ACC112 (cell line): ENCODE measurements around the gene NOTCH2.

Source experiments
- H2AFZ ChIP-seq: fragments of 200-600 bp; sonication (generic); one replicate; pipeline ENCODE4 v1.6.0; 2017; ENCODE audit warnings: antibody characterized with exemption, low read length; ENCODE audit not compliant: unreplicated experiment
- H3K27ac ChIP-seq: fragments of 200-600 bp; sonication (generic); 2 replicates; pipeline ENCODE4 v1.5.1; 2014; ENCODE audit warnings: low read depth, mild to moderate bottlenecking, antibody characterized with exemption, low read length, moderate library complexity
- H3K27me3 ChIP-seq: fragments of 200-600 bp; sonication (generic); 2 replicates; pipeline ENCODE4 v1.6.1; 2014; ENCODE audit warnings: mild to moderate bottlenecking, antibody characterized with exemption, low read length, moderate library complexity, mixed read lengths; ENCODE audit not compliant: insufficient read depth
- H3K36me3 ChIP-seq: fragments of 200-600 bp; sonication (generic); 2 replicates; pipeline ENCODE4 v1.6.1; 2016; ENCODE audit warnings: mild to moderate bottlenecking, antibody characterized with exemption, low read length, moderate library complexity, mixed read lengths; ENCODE audit not compliant: insufficient read depth
- H3K4me1 ChIP-seq: fragments of 200-600 bp; sonication (generic); one replicate; pipeline ENCODE4 v1.6.1; 2016; ENCODE audit warnings: low read length, mixed read lengths; ENCODE audit not compliant: insufficient read depth, unreplicated experiment, control insufficient read depth
- H3K4me3 ChIP-seq: fragments of 200-600 bp; sonication (generic); 2 replicates; pipeline ENCODE4 v1.5.1; 2014; ENCODE audit warnings: mild to moderate bottlenecking, low read depth, low read length
- H3K79me2 ChIP-seq: fragments of 200-600 bp; sonication (generic); one replicate; pipeline ENCODE4 v1.6.0; 2016; ENCODE audit warnings: low read length; ENCODE audit not compliant: control insufficient read depth, unreplicated experiment, insufficient read depth

The NOTCH2 gene

GRCh38 chr1:119918301-119918700, 151.2 kb downstream of the NOTCH2 start:
- Histone ChIP-seq H3K79me2 (no peaks in the 10 kb centered on the region), H3K4me1 (no peaks in the 10 kb centered on the region), H2AFZ (no peak overlapping the region), H3K36me3 (peaks cover 78% of the 10 kb centered on the region), H3K27me3 (no peaks in the 10 kb centered on the region), H3K27ac (no peak overlapping the region), H3K4me3 (no peak overlapping the region)

GRCh38 chr1:119917304-119918055, 152.0 kb downstream of the NOTCH2 start:
- Histone ChIP-seq H3K79me2 (no peaks in the 10 kb centered on the region), H3K36me3 (peaks cover 70% of the 10 kb centered on the region), H3K27me3 (no peaks in the 10 kb centered on the region)

DNA sequence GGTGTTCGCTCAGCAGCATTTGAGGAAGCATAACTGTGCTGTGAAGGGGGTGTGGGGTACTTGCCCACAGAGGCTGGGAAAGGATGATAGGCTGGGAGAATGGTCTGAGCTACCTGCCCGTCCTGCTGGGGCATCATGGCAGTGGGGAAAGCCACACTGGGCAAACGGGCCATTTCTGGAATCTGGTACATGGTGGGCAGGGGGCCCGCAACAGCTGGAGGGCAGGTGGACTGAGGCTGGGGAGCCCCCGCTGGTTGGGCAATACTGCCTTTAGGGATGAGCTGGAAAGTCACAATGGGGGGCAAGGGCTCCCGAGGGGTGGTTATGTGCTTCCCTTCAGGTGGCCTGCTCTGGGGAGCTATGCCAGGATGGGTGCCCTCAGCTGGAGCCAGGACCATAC, 153.9 kb downstream of the NOTCH2 start:
- Histone ChIP-seq H2AFZ (no peak overlapping the region), H3K4me1 (no peaks in the 10 kb centered on the region), H3K27ac (no peak overlapping the region), H3K36me3 (peaks cover 64% of the 10 kb centered on the region), H3K79me2 (no peaks in the 10 kb centered on the region), H3K27me3 (no peaks in the 10 kb centered on the region), H3K4me3 (no peak overlapping the region)

More at GRCh38 chr1:119917304-119918055, 152.0 kb downstream of the NOTCH2 start:
- Histone ChIP-seq H3K4me1 (no peaks in the 10 kb centered on the region), H2AFZ (no peak overlapping the region), H3K4me3 (no peak overlapping the region), H3K27ac (no peak overlapping the region)

GRCh38 chr1:119914071-119914470, 155.4 kb downstream of the NOTCH2 start:
- no peak overlapping the region for H3K27ac ChIP-seq
- no peak overlapping the region for H2AFZ ChIP-seq
- H3K36me3 ChIP-seq, result peaks cover 59% of the 10 kb centered on the region
- H3K27me3 ChIP-seq, result no peaks in the 10 kb centered on the region
- no peaks in the 10 kb centered on the region for H3K4me1 ChIP-seq
- H3K79me2 ChIP-seq, result no peaks in the 10 kb centered on the region
- H3K4me3 ChIP-seq, result no peak overlapping the region

GRCh38 chr1:119912963-119913362, 156.5 kb downstream of the NOTCH2 start:
- no peak overlapping the region for H3K4me3 ChIP-seq
- no peak overlapping the region for H2AFZ ChIP-seq
- H3K36me3 ChIP-seq, result peaks cover 51% of the 10 kb centered on the region
- no peaks in the 10 kb centered on the region for H3K79me2 ChIP-seq
- no peak overlapping the region for H3K27ac ChIP-seq
- H3K27me3 ChIP-seq, result no peaks in the 10 kb centered on the region
- no peaks in the 10 kb centered on the region for H3K4me1 ChIP-seq

DNA sequence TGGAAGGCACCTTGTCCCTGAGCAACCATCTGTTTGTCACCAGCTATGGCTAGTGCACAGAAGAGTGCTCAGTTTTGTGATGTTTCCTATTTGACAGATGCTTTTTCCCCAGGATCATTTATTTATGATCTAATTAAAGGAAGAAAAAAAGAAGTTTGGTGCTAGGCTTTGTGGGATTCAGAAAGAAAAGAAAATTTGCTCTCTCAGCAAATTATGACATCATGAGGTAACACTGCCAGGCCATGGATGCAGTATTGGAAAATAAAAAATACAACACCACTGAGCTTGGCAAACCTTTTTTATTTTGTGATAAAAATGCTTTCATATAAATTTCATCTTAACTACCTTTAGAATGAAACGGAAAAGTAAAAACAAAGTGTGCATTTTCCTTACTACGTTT, 157.7 kb downstream of the NOTCH2 start:
- no peak overlapping the region for H3K4me3 ChIP-seq

GRCh38 chr1:119910618-119911017, 158.8 kb downstream of the NOTCH2 start:
- peaks cover 28% of the 10 kb centered on the region for H3K36me3 ChIP-seq
- no peak overlapping the region for H3K4me3 ChIP-seq
- H2AFZ ChIP-seq, result no peak overlapping the region
- H3K27me3 ChIP-seq, result no peaks in the 10 kb centered on the region
- no peaks in the 10 kb centered on the region for H3K4me1 ChIP-seq
- H3K27ac ChIP-seq, result no peak overlapping the region
- no peaks in the 10 kb centered on the region for H3K79me2 ChIP-seq

More for the DNA sequence above, 157.7 kb downstream of the NOTCH2 start:
- no peaks in the 10 kb centered on the region for H3K4me1 ChIP-seq
- no peak overlapping the region for H3K27ac ChIP-seq
- no peak overlapping the region for H2AFZ ChIP-seq
- H3K27me3 ChIP-seq, result no peaks in the 10 kb centered on the region
- H3K79me2 ChIP-seq, result no peaks in the 10 kb centered on the region
- peaks cover 40% of the 10 kb centered on the region for H3K36me3 ChIP-seq

DNA sequence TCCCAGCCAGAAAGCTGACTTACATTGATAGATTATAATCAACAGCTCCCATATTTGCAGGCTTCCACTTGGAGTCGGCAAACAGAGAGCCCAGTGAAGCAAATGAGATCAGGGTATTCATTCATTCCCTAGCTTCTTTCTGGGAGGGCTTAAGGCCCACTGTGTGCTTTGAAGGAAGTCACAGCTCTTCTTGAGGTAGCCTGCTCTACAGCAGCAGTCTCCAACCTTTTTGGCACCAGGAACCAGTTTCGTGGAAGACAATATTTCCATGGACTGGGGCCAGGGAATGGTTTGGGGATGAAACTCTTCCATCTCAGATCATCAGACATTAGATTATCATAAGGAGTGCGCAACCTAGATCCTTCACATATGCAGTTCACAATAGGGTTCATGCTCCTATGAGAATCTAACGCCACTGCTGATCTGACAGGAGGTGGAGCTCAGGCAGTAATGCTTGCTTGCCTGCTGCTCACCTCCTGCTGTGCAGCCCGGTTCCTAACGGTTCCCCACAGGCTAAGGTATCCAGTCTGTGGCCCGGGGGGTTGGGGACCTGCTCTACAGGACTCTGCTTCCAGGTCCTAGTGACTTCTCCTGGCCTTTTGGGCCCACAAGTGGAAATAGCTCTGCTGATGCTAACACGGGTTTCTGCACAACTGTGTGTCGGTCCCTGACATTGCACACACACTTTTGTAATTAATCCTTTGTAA, 159.4 kb downstream of the NOTCH2 start:
- Histone ChIP-seq H3K36me3 (peaks cover 23% of the 10 kb centered on the region), H3K27me3 (no peaks in the 10 kb centered on the region), H3K4me1 (no peaks in the 10 kb centered on the region), H2AFZ (no peak overlapping the region), H3K27ac (no peak overlapping the region), H3K79me2 (no peaks in the 10 kb centered on the region), H3K4me3 (no peak overlapping the region)

DNA sequence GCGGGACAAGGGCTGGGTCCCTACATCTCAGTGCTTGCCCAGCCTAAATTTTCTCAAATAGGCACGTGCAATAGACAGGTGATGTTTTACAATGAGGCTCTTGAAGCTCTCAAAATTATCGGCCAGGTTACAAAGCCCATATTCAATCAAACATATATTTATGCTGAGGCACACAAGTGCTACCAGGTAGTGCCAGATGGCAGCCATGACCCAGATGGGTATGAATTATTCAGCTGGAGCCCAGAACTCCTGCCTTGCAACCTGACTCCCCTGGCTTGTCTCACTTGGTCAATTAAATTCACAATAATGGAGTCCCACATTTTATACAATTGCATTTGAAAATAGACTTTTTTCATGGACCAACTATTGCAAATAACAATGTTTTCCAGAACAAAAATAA, 160.8 kb downstream of the NOTCH2 start:
- Histone ChIP-seq H3K27ac (no peak overlapping the region), H3K27me3 (peaks cover 4% of the 10 kb centered on the region; the same call in 1 of the 2 replicates), H3K4me3 (no peak overlapping the region), H3K79me2 (no peaks in the 10 kb centered on the region), H3K36me3 (peaks cover 13% of the 10 kb centered on the region), H3K4me1 (no peaks in the 10 kb centered on the region), H2AFZ (no peak overlapping the region)

GRCh38 chr1:119906927-119907652, 162.4 kb downstream of the NOTCH2 start:
- peaks cover 4% of the 10 kb centered on the region; the same call in 1 of the 2 replicates for H3K27me3 ChIP-seq
- no peak overlapping the region for H3K4me3 ChIP-seq
- H2AFZ ChIP-seq, result no peak overlapping the region
- H3K27ac ChIP-seq, result no peak overlapping the region
- H3K36me3 ChIP-seq, result peaks cover 10% of the 10 kb centered on the region; the same call in 1 of the 2 replicates
- no peaks in the 10 kb centered on the region for H3K4me1 ChIP-seq
- no peaks in the 10 kb centered on the region for H3K79me2 ChIP-seq
